HepG2 (cell line): ENCODE data around the gene GPR26. TPM values are rescaled to one million over a fixed set of nuclear protein-coding genes. Genes with fewer than 3 reads are reported as not detected.

Source experiments
- ATAC-seq: fragments of 200-7000 bp; cut with Tn5 transposase; 3 replicates; pipeline ENCODE4 v1.9.1; 2020; ENCODE audit warnings: mild to moderate bottlenecking, moderate library complexity
- BruUV-seq: library from RNA; stranded (reverse); fragments of 400-500 nt; replicated peaks from 2 replicates; lab custom pipeline; 2021; lab: Mats Ljungman, UMichigan
- CTCF ChIA-PET: fragments of 300-600 bp; formaldehyde crosslinking; extraction: SDS; loops from one replicate; lab custom pipeline; 2021; ENCODE audit warnings: low total read pairs, inconsistent platforms, low intra/inter-chr PET ratio; lab: Yijun Ruan, JAX
- POLR2A ChIA-PET: fragments of 350-600 bp; sonication (Branson Sonifier 250); formaldehyde crosslinking; loops from one replicate; lab custom pipeline; 2020; ENCODE audit warnings: antibody characterized with exemption, inconsistent platforms; lab: Yijun Ruan, JAX
- DNase-seq: peaks from one replicate; pipeline ENCODE4 v3.0.0-alpha.2; 2015; ENCODE audit warnings: low spot score
- FAIRE-seq: peaks from 3 replicates; lab custom pipeline; 2011; peaks lifted over from hg19 to GRCh38; lab: Jason Lieb, UNC
- H2AFZ ChIP-seq: one replicate; pipeline ENCODE4 v1.6.1; 2011; ENCODE audit warnings: low read length, inconsistent platforms
- H3K27ac ChIP-seq: fragments of 300-600 bp; 3 replicates; pipeline ENCODE4 v1.8.0; 2011; ENCODE audit warnings: mixed run types, mild to moderate bottlenecking, mixed read lengths, low read length, inconsistent platforms; ENCODE audit not compliant: insufficient read depth; ENCODE audit errors: extremely low read length
- H3K27me3 ChIP-seq, 2 experiments: fragments of 200-600 bp in 1 of 2; 2 replicates in 1 of 2; 3 replicates in 1 of 2; pipeline versions ENCODE4 v1.6.0 to v1.8.0; 2011; ENCODE audit warnings: low read length in 2 of 2, mild to moderate bottlenecking in 2 of 2, moderate library complexity in 2 of 2, inconsistent platforms in 1 of 2; ENCODE audit not compliant: insufficient read depth in 2 of 2, control insufficient read depth in 1 of 2
- H3K36me3 ChIP-seq, 2 experiments: fragments of 200-600 bp in 1 of 2; replicated peaks in 1 of 2; 2 replicates in 1 of 2; 3 replicates in 1 of 2; pipeline versions ENCODE4 v1.5.1 to v1.8.0; 2011; ENCODE audit warnings: low read length in 2 of 2, inconsistent platforms in 1 of 2; ENCODE audit not compliant: insufficient read depth in 2 of 2, control insufficient read depth in 1 of 2
- H3K4me1 ChIP-seq: 2 replicates; pipeline ENCODE4 v1.5.1; 2012; ENCODE audit warnings: low read length, inconsistent platforms; ENCODE audit not compliant: insufficient read depth
- H3K4me2 ChIP-seq: 2 replicates; pipeline ENCODE4 v1.6.0; 2011; ENCODE audit warnings: low read depth, low read length, inconsistent platforms
- H3K4me3 ChIP-seq, 3 experiments: fragments of 200-600 bp in 1 of 3; sonication (generic), shearing (Covaris generic) in 1 of 3; replicated peaks in 1 of 3; 2 replicates each; pipeline ENCODE4 v1.5.1; 2011 to 2016; ENCODE audit warnings: low read length in 3 of 3, inconsistent platforms in 2 of 3, low read depth in 2 of 3, mild to moderate bottlenecking in 2 of 3, control low read depth in 1 of 3, mixed read lengths in 1 of 3; ENCODE audit not compliant: insufficient read depth in 1 of 3
- H3K79me2 ChIP-seq: one replicate; pipeline ENCODE4 v1.6.1; 2011; ENCODE audit warnings: low read length, inconsistent platforms; ENCODE audit not compliant: insufficient read depth
- H3K9ac ChIP-seq: 2 replicates; pipeline ENCODE4 v1.6.0; 2011; ENCODE audit warnings: mild to moderate bottlenecking, low read depth, low read length, inconsistent platforms; ENCODE audit not compliant: insufficient read depth
- H3K9me3 ChIP-seq: 2 replicates; pipeline ENCODE4 v1.5.1; 2012; ENCODE audit warnings: mild to moderate bottlenecking, low read length
- H4K20me1 ChIP-seq: 2 replicates; pipeline ENCODE4 v1.6.0; 2011; ENCODE audit warnings: inconsistent platforms, mild to moderate bottlenecking, low read length, moderate library complexity; ENCODE audit not compliant: insufficient read depth
- CENPT ChIP-seq: sonication (generic); formaldehyde crosslinking; IDR thresholded peaks from 2 replicates; pipeline ENCODE4 v1.8.0; 2022; ENCODE audit warnings: low read depth, mild to moderate bottlenecking, moderate library complexity, missing genetic modification reagents
- HDAC1 ChIP-seq: sonication (generic); formaldehyde crosslinking; IDR thresholded peaks from 2 replicates; pipeline ENCODE4 v1.5.1; 2020; ENCODE audit warnings: mild to moderate bottlenecking, missing genetic modification reagents
- HNRNPL ChIP-seq: fragments of 200-400 bp; formaldehyde crosslinking; IDR thresholded peaks from 2 replicates; pipeline ENCODE4 v1.6.1; 2017; ENCODE audit warnings: mild to moderate bottlenecking, low read depth, low read length
- ISX ChIP-seq: sonication (generic); formaldehyde crosslinking; conservative IDR thresholded peaks from 2 replicates; pipeline ENCODE4 v1.5.0; 2020; ENCODE audit warnings: missing genetic modification reagents
- JDP2 ChIP-seq: sonication (generic); formaldehyde crosslinking; IDR thresholded peaks from 2 replicates; pipeline ENCODE4 v1.8.1; 2022; ENCODE audit warnings: missing genetic modification reagents, borderline replicate concordance
- PATZ1 ChIP-seq: sonication (generic); formaldehyde crosslinking; IDR thresholded peaks from 2 replicates; pipeline ENCODE4 v1.4.0; 2020; ENCODE audit warnings: missing genetic modification reagents
- SMAD1 ChIP-seq: sonication (generic); formaldehyde crosslinking; IDR thresholded peaks from 2 replicates; pipeline ENCODE4 v1.4.0; 2020; ENCODE audit warnings: missing genetic modification reagents, low read depth, mild to moderate bottlenecking, borderline replicate concordance
- SP1 ChIP-seq, 2 experiments: fragments of 450-650 bp in 1 of 2; sonication (generic) in 1 of 2; formaldehyde crosslinking in 1 of 2; IDR thresholded peaks; 2 replicates each; pipeline versions ENCODE4 v1.4.0 to v1.6.1; 2016 to 2020; ENCODE audit warnings: missing genetic modification reagents in 1 of 2
- TBL1XR1 ChIP-seq: fragments of 150-350 bp; IDR thresholded peaks from 2 replicates; pipeline ENCODE4 v1.6.1; 2014; ENCODE audit warnings: borderline replicate concordance, low read length; ENCODE audit not compliant: partially characterized antibody
- TBP ChIP-seq: sonication (generic); formaldehyde crosslinking; IDR thresholded peaks from 2 replicates; pipeline ENCODE4 v1.5.0; 2020; ENCODE audit warnings: missing genetic modification reagents
- ZNF138 ChIP-seq: sonication (generic); formaldehyde crosslinking; IDR thresholded peaks from 2 replicates; pipeline ENCODE4 v1.5.0; 2020; ENCODE audit warnings: mild to moderate bottlenecking, low read depth, missing genetic modification reagents
- ZNF296 ChIP-seq: sonication (generic); formaldehyde crosslinking; conservative IDR thresholded peaks from 2 replicates; pipeline ENCODE4 v1.5.0; 2020; ENCODE audit warnings: mild to moderate bottlenecking, missing genetic modification reagents
- ZNF331 ChIP-seq: sonication (generic); formaldehyde crosslinking; IDR thresholded peaks from 2 replicates; pipeline ENCODE4 v1.4.0; 2020; ENCODE audit warnings: missing genetic modification reagents
- ZNF674 ChIP-seq: sonication (generic); formaldehyde crosslinking; IDR thresholded peaks from 2 replicates; pipeline ENCODE4 v1.5.0; 2020; ENCODE audit warnings: low read depth, mild to moderate bottlenecking, missing genetic modification reagents
- ZSCAN22 ChIP-seq: sonication (generic); formaldehyde crosslinking; IDR thresholded peaks from 2 replicates; pipeline ENCODE4 v1.4.0; 2020; ENCODE audit warnings: mild to moderate bottlenecking, missing genetic modification reagents
- WGBS: methylation state at CpG from one replicate; pipeline ENCODE4 v1.1.6; 2017; ENCODE audit warnings: low lambda C conversion rate; 5-methylcytosine and 5-hydroxymethylcytosine counted together
- in situ Hi-C: cut with HindIII; loops from 2 replicates; pipeline ENCODE4 v1.10.0; 2017; ENCODE audit warnings: low pct_unique_long_range_greater_than_20kb; ENCODE audit not compliant: extremely low pct_ligation_motif_present
- intact Hi-C: fragments of 100-400 bp; cut with micrococcal nuclease; formaldehyde crosslinking; loops from one replicate; pipeline ENCODE4 v1.10.0; 2022; ENCODE audit not compliant: unreplicated experiment
- polyA plus RNA-seq, 8 experiments: library from polyadenylated mRNA; depleted of rRNA in 3 of 8; stranded (reverse) in 7 of 8; unstranded in 1 of 8; fragments of >200 nt; fragmentation: Illumina TruSeq in 4 of 8; extraction: Trizol in 4 of 8; gene quantifications; 2 replicates each; pipeline versions ENCODE4 v1.2.1 to v1.2.3, GENCODE V29; 2011 to 2016; ENCODE audit warnings: low read depth in 4 of 8, missing spikeins in 1 of 8, mixed read lengths in 1 of 8; ENCODE audit not compliant: insufficient read depth in 1 of 8
- total RNA-seq, 5 experiments: library from RNA; depleted of rRNA; stranded (reverse); fragments of >200 nt; fragmentation: Illumina TruSeq; extraction: Trizol; gene quantifications; 2 replicates each; pipeline ENCODE4 v1.2.3, GENCODE V29; 2016; ENCODE audit warnings: low read depth in 1 of 5
- TF ChIP-seq, protein P1 (sequence below): sonication (generic); formaldehyde crosslinking; IDR thresholded peaks from 2 replicates; pipeline ENCODE4 v1.4.0; 2020; ENCODE audit warnings: mild to moderate bottlenecking, missing genetic modification reagents
- TF ChIP-seq, protein P2 (sequence below): sonication (generic); formaldehyde crosslinking; IDR thresholded peaks from 2 replicates; pipeline ENCODE4 v1.4.0; 2020; ENCODE audit warnings: missing genetic modification reagents

The GPR26 gene
- total and polyA plus RNA-seq, 2 of the 13 experiments (the other 11 are each of a cell fraction or from before 2014, with no cell fraction given), result not detected

DNA sequence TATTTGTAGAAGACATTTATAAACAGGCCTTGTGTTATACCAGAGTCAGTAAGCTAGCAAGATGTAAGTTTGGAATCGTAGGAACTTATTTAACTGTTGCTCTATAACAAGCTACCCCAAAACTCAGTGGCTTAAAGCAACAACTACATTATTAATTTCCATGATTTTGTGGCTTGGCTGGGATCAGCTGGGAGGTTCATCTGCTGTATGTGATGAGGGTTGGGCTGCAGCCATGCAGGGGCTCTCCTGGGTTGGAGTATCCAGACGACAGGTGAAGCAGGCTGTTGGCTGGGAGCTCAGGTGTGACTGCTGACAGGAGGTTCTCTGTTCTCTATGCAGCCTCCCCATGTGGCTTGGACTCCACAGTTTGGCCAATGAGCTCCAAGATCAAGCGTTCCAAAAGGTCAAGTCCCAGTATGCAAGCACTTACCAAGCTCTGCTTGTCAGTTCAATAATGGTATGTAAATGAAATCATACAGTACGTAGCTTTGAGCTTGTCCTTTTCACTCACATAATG is 52.4 kb downstream of the GPR26 start:
- FAIRE-seq, result no peak
- Histone ChIP-seq H3K4me3 (no peak overlapping the region), H3K27ac (no peak overlapping the region), H3K27me3 (peaks cover 0 to 4% of the 10 kb centered on the region in 2 experiments; a peak in 1 of 5 replicates), H2AFZ (no peak overlapping the region), H3K9ac (no peak overlapping the region)
- no peak for ATAC-seq
- BruUV-seq, result no TSS peak
- DNase-seq, result no peak
- WGBS, result 0% methylated on average over 2 of the region's 4 CpGs
- TF ChIP-seq ZSCAN22 (CRISPR knock-in tag) (no peak), TBP (no peak), SMAD1 (CRISPR knock-in tag) (no peak), ZNF331 (CRISPR knock-in tag) (peak; percentile 87), TBL1XR1 (no peak), ZNF674 (CRISPR knock-in tag) (no peak), CENPT (CRISPR knock-in tag) (no peak), HNRNPL (no peak)
- TF ChIP-seq, protein P1, sequence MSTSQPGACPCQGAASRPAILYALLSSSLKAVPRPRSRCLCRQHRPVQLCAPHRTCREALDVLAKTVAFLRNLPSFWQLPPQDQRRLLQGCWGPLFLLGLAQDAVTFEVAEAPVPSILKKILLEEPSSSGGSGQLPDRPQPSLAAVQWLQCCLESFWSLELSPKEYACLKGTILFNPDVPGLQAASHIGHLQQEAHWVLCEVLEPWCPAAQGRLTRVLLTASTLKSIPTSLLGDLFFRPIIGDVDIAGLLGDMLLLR (CRISPR knock-in tag), result no peak
- TF ChIP-seq, all 625 proteins: peak for 1
- Histone ChIP-seq H4K20me1 (no peaks in the 10 kb centered on the region), H3K36me3 (no peaks in the 10 kb centered on the region), H3K79me2 (no peaks in the 10 kb centered on the region), H3K4me2 (no peak overlapping the region), H3K9me3 (no peaks in the 10 kb centered on the region), H3K4me1 (no peaks in the 10 kb centered on the region)
- intact Hi-C loops (no loop called here), in situ Hi-C loops (no loop called here)
- ChIA-PET POLR2A (no interaction called here), CTCF (no interaction called here)

GRCh38 chr10:123720536-123720935 is 54.4 kb downstream of the GPR26 start:
- no peak overlapping the region for H3K9ac ChIP-seq
- 8% methylated on average over 3 of the region's 3 CpGs for WGBS
- ChIA-PET CTCF (no interaction called here), POLR2A (no interaction called here)
- FAIRE-seq (no peak), DNase-seq (no peak), ATAC-seq (no peak)
- H4K20me1 ChIP-seq, result no peaks in the 10 kb centered on the region
- no peaks in the 10 kb centered on the region for H3K4me1 ChIP-seq
- H3K79me2 ChIP-seq, result no peaks in the 10 kb centered on the region
- no peaks in the 10 kb centered on the region for H3K36me3 ChIP-seq
- peaks cover 0 to 8% of the 10 kb centered on the region in 2 experiments; a peak in 1 of 5 replicates for H3K27me3 ChIP-seq
- in situ Hi-C loops, result no loop called here
- H3K27ac ChIP-seq, result no peak overlapping the region
- H3K4me3 ChIP-seq, result no peak overlapping the region
- no peak overlapping the region for H3K4me2 ChIP-seq
- intact Hi-C loops, result no loop called here
- BruUV-seq, result no TSS peak
- H3K9me3 ChIP-seq, result no peaks in the 10 kb centered on the region
- H2AFZ ChIP-seq, result no peak overlapping the region
- TF ChIP-seq JDP2 (no peak), ZNF138 (no peak), ISX (no peak), ZNF296 (CRISPR knock-in tag) (no peak), PATZ1 (CRISPR knock-in tag) (no peak), HDAC1 (CRISPR knock-in tag) (no peak), SP1 (IDR thresholded peaks at IDR 0.05) (no peak), SP1 (CRISPR knock-in tag; IDR thresholded peaks at IDR 0.05) (no peak)
- TF ChIP-seq, protein P2, sequence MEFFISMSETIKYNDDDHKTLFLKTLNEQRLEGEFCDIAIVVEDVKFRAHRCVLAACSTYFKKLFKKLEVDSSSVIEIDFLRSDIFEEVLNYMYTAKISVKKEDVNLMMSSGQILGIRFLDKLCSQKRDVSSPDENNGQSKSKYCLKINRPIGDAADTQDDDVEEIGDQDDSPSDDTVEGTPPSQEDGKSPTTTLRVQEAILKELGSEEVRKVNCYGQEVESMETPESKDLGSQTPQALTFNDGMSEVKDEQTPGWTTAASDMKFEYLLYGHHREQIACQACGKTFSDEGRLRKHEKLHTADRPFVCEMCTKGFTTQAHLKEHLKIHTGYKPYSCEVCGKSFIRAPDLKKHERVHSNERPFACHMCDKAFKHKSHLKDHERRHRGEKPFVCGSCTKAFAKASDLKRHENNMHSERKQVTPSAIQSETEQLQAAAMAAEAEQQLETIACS (CRISPR knock-in tag), result no peak
- TF ChIP-seq, all 625 proteins: peak for 0
